ENCODE measurements around the gene PDE4D.

DNA sequence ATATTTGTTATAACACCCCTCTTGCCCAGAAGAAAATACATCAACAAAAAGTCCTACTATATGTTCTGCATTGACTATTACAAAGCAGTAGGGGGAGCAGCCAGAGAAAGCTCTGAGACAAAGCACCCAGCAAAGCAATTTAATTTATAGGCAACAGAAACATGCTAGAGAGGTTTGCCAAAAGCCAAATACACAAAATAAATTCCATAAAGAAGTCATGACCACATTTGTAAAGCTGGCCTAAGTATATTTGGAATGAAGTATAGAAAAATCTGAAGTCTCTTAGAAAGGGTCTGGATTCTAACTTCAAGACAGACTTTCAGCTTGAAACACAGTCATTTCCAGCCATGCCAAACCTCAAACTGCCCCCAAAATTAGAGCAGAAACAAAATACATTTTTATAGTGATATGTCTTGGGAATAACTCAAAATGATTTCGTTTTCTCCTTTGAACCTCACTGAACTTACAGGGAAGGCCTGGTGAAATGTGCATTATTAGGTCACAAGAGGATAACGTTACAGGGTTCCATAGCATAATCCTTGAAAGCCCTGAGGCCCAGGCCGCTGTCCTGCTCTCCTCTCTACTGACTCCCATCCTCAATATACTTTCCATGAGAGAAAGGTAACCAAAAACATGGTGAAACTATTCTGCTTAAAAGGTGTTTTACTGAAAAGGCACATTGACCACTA is 858.9 kb downstream of the PDE4D start:
- TF ChIP-seq, protein P1, sequence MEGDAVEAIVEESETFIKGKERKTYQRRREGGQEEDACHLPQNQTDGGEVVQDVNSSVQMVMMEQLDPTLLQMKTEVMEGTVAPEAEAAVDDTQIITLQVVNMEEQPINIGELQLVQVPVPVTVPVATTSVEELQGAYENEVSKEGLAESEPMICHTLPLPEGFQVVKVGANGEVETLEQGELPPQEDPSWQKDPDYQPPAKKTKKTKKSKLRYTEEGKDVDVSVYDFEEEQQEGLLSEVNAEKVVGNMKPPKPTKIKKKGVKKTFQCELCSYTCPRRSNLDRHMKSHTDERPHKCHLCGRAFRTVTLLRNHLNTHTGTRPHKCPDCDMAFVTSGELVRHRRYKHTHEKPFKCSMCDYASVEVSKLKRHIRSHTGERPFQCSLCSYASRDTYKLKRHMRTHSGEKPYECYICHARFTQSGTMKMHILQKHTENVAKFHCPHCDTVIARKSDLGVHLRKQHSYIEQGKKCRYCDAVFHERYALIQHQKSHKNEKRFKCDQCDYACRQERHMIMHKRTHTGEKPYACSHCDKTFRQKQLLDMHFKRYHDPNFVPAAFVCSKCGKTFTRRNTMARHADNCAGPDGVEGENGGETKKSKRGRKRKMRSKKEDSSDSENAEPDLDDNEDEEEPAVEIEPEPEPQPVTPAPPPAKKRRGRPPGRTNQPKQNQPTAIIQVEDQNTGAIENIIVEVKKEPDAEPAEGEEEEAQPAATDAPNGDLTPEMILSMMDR (IDR thresholded peaks at IDR 0.05), result peak; percentile 38 to 50 (median 46)
- no peak for TF ChIP-seq POLR2A (IDR thresholded peaks at IDR 0.05)

All from right lobe of liver (tissue), 4 donors.